ENCODE results near the gene TBC1D17. TPM values are rescaled to one million over a fixed set of nuclear protein-coding genes. Genes with fewer than 3 reads are reported as not detected.

The TBC1D17 gene
- total RNA-seq, 4 donors from 2014 or later: 48.7 to 84.3 (median 66.4) TPM

- ATAC-seq: no peak
- H3K4me1 ChIP-seq: peaks cover 2 to 12% of the 10 kb centered on the region in 2 donors
- peaks cover 11 to 43% of the 10 kb centered on the region in 2 donors for H3K36me3 ChIP-seq
- H3K4me3 ChIP-seq: no peak overlapping the region
- no peaks in the 10 kb centered on the region for H3K9me3 ChIP-seq
- H3K27me3 ChIP-seq: peaks cover 0 to 9% (median 7%) of the 10 kb centered on the region in 3 donors
- in situ Hi-C loops (cut with MboI; ENCODE audit: low sequenced_read_pairs in 4 of 4) (no loop called here), intact Hi-C loops (cut with DNase I; ENCODE audit: low total_unique reads) (no loop called here)
- TF ChIP-seq, protein P1, sequence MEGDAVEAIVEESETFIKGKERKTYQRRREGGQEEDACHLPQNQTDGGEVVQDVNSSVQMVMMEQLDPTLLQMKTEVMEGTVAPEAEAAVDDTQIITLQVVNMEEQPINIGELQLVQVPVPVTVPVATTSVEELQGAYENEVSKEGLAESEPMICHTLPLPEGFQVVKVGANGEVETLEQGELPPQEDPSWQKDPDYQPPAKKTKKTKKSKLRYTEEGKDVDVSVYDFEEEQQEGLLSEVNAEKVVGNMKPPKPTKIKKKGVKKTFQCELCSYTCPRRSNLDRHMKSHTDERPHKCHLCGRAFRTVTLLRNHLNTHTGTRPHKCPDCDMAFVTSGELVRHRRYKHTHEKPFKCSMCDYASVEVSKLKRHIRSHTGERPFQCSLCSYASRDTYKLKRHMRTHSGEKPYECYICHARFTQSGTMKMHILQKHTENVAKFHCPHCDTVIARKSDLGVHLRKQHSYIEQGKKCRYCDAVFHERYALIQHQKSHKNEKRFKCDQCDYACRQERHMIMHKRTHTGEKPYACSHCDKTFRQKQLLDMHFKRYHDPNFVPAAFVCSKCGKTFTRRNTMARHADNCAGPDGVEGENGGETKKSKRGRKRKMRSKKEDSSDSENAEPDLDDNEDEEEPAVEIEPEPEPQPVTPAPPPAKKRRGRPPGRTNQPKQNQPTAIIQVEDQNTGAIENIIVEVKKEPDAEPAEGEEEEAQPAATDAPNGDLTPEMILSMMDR (IDR thresholded peaks at IDR 0.05 in 4 of 5, conservative IDR thresholded peaks at IDR 0.05 in 1 of 5): no peak
- TF ChIP-seq POLR2A (IDR thresholded peaks at IDR 0.05): no peak
- H3K27ac ChIP-seq: no peak overlapping the region
- DNase-seq: no peak
Measured at GRCh38 chr19:49887037-49887664, 9.6 kb downstream of the TBC1D17 start.

DNA sequence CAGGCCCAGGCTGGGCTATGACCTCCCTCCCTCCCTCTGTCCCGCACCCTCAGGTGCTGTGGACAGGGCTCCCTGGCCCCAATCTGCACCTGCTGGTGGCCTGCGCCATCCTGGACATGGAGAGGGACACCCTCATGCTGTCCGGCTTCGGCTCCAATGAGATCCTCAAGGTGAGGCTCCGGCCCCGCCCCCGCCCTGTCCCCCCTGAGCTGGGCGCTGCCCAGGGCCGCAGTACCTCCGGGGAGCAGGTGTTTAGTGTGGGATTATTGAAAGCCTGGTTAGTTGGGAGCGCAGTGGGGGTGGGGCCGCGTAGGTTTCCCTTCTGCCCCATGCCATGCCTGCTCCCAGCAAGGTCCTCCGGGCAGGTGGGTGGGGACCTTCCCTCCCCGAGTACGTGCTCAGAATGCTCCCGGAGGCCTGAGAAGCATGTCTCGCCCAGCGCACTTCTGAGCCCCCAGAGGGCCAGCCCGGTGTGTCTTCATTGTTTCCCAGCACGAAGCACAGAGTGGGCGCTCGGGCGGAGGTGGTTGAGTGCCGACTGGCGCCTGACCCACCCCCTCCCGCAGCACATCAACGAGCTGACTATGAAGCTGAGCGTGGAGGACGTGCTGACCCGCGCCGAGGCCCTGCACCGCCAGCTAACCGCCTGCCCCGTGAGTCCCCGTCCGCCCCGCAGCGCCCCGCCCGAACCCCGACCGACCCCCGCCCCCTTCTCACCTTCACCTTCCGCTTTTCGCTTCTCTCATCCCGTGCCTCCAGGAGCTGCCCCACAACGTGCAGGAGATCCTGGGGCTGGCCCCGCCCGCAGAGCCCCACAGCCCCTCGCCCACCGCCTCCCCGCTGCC is 10.4 kb downstream of the TBC1D17 start:
- Histone ChIP-seq H3K36me3 (peaks cover 11 to 36% of the 10 kb centered on the region in 2 donors), H3K27ac (no peak overlapping the region), H3K4me1 (peaks cover 2 to 12% of the 10 kb centered on the region in 2 donors), H3K27me3 (peaks cover 6 to 9% (median 7%) of the 10 kb centered on the region in 3 donors), H3K4me3 (no peak overlapping the region), H3K9me3 (no peaks in the 10 kb centered on the region)
- TF ChIP-seq POLR2A (IDR thresholded peaks at IDR 0.05): no peak
- TF ChIP-seq, protein P1 (IDR thresholded peaks at IDR 0.05 in 4 of 5, conservative IDR thresholded peaks at IDR 0.05 in 1 of 5): no peak
- no peak for ATAC-seq
- in situ Hi-C loops (cut with MboI; ENCODE audit: low sequenced_read_pairs in 4 of 4) (no loop called here), intact Hi-C loops (cut with DNase I; ENCODE audit: low total_unique reads) (no loop called here)
- DNase-seq: no peak

DNA sequence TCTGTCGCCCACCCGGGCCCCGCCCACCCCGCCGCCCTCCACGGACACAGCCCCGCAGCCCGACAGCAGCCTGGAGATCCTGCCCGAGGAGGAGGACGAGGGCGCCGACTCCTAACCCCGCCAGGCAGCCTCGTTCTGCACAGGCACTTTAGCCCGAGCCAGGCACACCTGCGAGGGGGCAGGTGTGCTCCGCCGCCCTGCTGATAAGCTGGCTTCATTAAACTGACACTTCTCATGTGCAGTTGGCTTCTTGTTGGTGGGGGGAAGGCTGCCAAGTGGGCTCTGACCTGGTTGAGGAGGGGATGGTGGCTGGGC is 11.0 kb downstream of the TBC1D17 start:
- no peak for DNase-seq
- intact Hi-C loops (cut with DNase I; ENCODE audit: low total_unique reads): no loop called here
- no peak for ATAC-seq
- H3K36me3 ChIP-seq: peaks cover 7 to 30% of the 10 kb centered on the region in 2 donors
- no peak overlapping the region for H3K27ac ChIP-seq
- no peak for TF ChIP-seq POLR2A (IDR thresholded peaks at IDR 0.05)
- TF ChIP-seq, protein P1 (IDR thresholded peaks at IDR 0.05 in 4 of 5, conservative IDR thresholded peaks at IDR 0.05 in 1 of 5): no peak
- H3K9me3 ChIP-seq: no peaks in the 10 kb centered on the region
- in situ Hi-C loops (cut with MboI; ENCODE audit: low sequenced_read_pairs in 4 of 4): no loop called here
- H3K27me3 ChIP-seq: peaks cover 6 to 9% (median 7%) of the 10 kb centered on the region in 3 donors
- H3K4me3 ChIP-seq: no peak overlapping the region
- H3K4me1 ChIP-seq: peaks cover 2 to 12% of the 10 kb centered on the region in 2 donors

DNA sequence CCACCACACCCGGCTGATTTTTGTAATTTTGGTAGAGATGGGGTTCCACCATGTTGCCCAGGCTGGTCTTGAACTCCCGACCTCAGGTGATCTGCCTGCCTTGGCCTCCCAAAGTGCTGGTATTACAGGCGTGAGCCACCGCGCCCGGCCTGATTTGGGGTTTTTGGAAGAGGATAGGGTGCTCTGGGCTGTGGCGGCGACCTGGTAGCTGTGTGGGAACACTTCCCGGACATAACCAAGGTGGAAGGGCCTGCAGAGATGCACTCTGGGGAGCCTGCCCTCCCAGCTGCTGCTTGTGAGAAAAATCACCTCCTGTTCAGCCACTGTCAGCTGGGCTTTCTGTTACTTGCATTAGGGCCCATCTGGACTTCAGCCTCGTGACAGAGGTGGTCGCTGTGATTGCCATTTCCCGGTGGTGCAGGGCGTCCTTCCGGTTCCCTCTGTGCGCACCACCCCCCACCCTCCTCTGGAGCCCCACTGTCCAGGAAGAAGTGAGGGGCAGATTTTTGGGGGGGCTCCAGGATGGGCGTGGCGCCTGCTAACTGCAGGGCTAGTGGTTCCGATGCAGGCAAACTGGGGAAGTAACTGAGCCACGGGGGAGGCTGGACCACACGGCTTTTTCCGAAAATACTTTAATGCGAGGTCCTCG is 11.7 kb downstream of the TBC1D17 start:
- Histone ChIP-seq H3K4me1 (peaks cover 2 to 12% of the 10 kb centered on the region in 2 donors), H3K4me3 (no peak overlapping the region), H3K36me3 (peaks cover 0 to 23% of the 10 kb centered on the region in 2 donors), H3K27me3 (peaks cover 6 to 9% (median 7%) of the 10 kb centered on the region in 3 donors), H3K27ac (no peak overlapping the region), H3K9me3 (no peaks in the 10 kb centered on the region)
- in situ Hi-C loops (cut with MboI; ENCODE audit: low sequenced_read_pairs in 4 of 4): no loop called here
- no peak for ATAC-seq
- no peak for DNase-seq
- intact Hi-C loops (cut with DNase I; ENCODE audit: low total_unique reads): no loop called here
- TF ChIP-seq, protein P1 (IDR thresholded peaks at IDR 0.05 in 4 of 5, conservative IDR thresholded peaks at IDR 0.05 in 1 of 5): no peak
- no peak for TF ChIP-seq POLR2A (IDR thresholded peaks at IDR 0.05)
